Neural crest cell (in vitro differentiated cells): ENCODE measurements around the gene PXDN. TPM values are rescaled to one million over a fixed set of nuclear protein-coding genes. Genes with fewer than 3 reads are reported as not detected.
"Not testable (repeated sequence)": the region's sequence is repeated elsewhere in the genome, so short reads cannot be mapped to it uniquely, and the experiment has no call there.

Experiments used
- DNase-seq: peaks from one replicate; pipeline ENCODE4 v3.0.0; 2021; ENCODE audit warnings: low read depth, mixed read lengths, low spot score
- H3K27ac Mint-ChIP-seq: one replicate; pipeline ENCODE4 v1.8.0; 2021; ENCODE audit warnings: mild to moderate bottlenecking, mixed read lengths; ENCODE audit not compliant: unreplicated experiment
- H3K27me3 Mint-ChIP-seq: 2 replicates; pipeline ENCODE4 v1.8.0; 2021; ENCODE audit warnings: low read depth, mild to moderate bottlenecking, mixed read lengths
- H3K36me3 Mint-ChIP-seq: 2 replicates; pipeline ENCODE4 v1.8.0; 2021; ENCODE audit warnings: low read depth, mild to moderate bottlenecking, mixed read lengths
- H3K4me1 Mint-ChIP-seq: 2 replicates; pipeline ENCODE4 v1.8.0; 2021; ENCODE audit warnings: mixed read lengths
- H3K4me3 Mint-ChIP-seq: one replicate; pipeline ENCODE4 v1.8.0; 2021; ENCODE audit warnings: mild to moderate bottlenecking, mixed read lengths
- H3K9me3 Mint-ChIP-seq: 2 replicates; pipeline ENCODE4 v1.8.0; 2021; ENCODE audit warnings: mixed read lengths
- total RNA-seq: library from RNA; stranded (reverse); gene quantifications from 2 replicates; pipeline ENCODE4 v1.2.1, GENCODE V29; 2021
- TF ChIP-seq, protein P1 (sequence below): fragments of 200-600 bp; sonication (generic); conservative IDR thresholded peaks from 2 replicates; pipeline ENCODE4 v1.5.0; 2021; ENCODE audit warnings: antibody characterized with exemption, mild to moderate bottlenecking

Gene PXDN
- total RNA-seq, 1 donor from 2014 or later, result 218 TPM

DNA sequence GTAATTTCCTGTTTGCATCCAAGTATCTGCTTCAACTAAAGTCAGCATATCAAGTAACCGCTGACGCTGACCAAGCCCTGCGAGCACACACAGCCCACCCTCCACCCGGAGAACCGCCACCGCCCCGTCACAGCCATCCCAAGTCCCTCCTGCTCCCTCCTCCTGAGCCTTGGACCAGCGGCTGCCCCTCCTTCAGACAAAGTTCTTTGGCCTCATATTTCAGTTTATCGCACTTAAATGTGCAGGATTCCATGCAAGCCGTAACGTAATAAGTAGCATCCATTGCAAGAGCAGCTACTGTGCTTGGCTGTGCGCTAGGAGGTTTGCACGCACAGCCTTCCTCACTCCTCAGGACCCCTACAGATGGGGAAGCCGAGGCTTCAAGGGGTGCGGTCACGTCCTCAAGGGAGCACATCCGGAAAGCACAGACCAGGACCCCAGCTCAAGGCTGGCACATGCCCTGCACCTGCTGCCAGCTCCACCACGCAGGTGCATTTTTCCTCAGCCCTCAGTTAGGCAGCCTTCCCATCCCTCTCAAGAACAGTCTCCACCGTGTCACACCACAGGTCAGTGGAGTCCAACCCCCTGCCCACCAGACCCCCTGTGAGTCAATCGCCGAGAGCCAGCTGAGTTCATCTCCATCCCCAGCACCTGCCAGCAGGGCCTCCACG is 17.1 kb downstream of the PXDN start:
- H3K36me3 Mint-ChIP-seq, result peaks cover 13% of the 10 kb centered on the region
- DNase-seq, result no peak
- peaks cover 68% of the 10 kb centered on the region for H3K4me1 Mint-ChIP-seq
- no peaks in the 10 kb centered on the region for H3K9me3 Mint-ChIP-seq
- no peak overlapping the region for H3K4me3 Mint-ChIP-seq
- H3K27me3 Mint-ChIP-seq, result no peaks in the 10 kb centered on the region
- TF ChIP-seq, protein P1, sequence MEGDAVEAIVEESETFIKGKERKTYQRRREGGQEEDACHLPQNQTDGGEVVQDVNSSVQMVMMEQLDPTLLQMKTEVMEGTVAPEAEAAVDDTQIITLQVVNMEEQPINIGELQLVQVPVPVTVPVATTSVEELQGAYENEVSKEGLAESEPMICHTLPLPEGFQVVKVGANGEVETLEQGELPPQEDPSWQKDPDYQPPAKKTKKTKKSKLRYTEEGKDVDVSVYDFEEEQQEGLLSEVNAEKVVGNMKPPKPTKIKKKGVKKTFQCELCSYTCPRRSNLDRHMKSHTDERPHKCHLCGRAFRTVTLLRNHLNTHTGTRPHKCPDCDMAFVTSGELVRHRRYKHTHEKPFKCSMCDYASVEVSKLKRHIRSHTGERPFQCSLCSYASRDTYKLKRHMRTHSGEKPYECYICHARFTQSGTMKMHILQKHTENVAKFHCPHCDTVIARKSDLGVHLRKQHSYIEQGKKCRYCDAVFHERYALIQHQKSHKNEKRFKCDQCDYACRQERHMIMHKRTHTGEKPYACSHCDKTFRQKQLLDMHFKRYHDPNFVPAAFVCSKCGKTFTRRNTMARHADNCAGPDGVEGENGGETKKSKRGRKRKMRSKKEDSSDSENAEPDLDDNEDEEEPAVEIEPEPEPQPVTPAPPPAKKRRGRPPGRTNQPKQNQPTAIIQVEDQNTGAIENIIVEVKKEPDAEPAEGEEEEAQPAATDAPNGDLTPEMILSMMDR, result no peak
- H3K27ac Mint-ChIP-seq, result no peak overlapping the region

DNA sequence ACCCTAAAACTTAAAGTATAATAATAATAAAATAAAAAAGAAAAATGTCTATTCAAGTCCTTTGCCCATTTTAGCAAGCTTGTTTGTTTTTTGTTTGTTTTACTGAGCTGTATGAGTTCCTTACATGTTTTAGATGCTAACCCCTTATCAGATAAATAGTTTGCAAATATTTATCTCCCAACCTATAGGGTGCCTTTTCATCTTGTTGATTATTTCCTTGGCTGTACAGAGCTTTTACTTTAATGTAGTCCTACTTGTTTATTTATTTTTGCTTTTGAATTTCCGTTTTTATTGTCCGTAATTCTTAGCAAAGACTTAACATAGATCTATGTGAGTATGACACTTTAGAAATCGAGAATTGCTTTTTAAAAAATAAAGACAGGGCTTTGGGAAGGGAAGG is 17.8 kb downstream of the PXDN start:
- Mint-ChIP-seq H3K36me3 (peaks cover 8% of the 10 kb centered on the region), H3K27ac (no peak overlapping the region), H3K4me3 (no peak overlapping the region), H3K4me1 (peaks cover 61% of the 10 kb centered on the region), H3K27me3 (no peaks in the 10 kb centered on the region), H3K9me3 (no peaks in the 10 kb centered on the region)
- TF ChIP-seq, protein P1, result no peak
- no peak for DNase-seq

DNA sequence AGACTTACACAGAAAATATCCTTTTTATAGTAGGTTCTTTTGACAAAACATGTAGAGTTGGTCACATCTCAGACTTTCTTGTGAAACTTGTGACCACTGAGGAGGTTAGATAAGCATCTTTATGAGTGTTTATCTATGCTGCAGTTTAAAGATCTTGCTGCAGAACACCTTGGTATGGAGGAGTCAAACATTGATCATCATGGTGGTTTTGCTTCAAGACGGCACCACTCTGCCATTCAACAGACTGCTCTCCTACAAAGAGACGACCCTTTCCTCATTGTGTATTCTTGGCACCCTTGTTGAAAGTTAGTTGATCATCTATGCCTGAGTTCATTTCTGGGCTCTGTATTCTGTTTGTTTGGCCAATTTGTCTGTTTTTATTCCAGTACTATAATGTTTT is 20.0 kb downstream of the PXDN start:
- H3K9me3 Mint-ChIP-seq, DNase-seq, H3K36me3 Mint-ChIP-seq, H3K4me3 Mint-ChIP-seq, H3K27ac Mint-ChIP-seq, H3K27me3 Mint-ChIP-seq: not testable (repeated sequence)
- H3K4me1 Mint-ChIP-seq, result peaks cover 50% of the 10 kb centered on the region

DNA sequence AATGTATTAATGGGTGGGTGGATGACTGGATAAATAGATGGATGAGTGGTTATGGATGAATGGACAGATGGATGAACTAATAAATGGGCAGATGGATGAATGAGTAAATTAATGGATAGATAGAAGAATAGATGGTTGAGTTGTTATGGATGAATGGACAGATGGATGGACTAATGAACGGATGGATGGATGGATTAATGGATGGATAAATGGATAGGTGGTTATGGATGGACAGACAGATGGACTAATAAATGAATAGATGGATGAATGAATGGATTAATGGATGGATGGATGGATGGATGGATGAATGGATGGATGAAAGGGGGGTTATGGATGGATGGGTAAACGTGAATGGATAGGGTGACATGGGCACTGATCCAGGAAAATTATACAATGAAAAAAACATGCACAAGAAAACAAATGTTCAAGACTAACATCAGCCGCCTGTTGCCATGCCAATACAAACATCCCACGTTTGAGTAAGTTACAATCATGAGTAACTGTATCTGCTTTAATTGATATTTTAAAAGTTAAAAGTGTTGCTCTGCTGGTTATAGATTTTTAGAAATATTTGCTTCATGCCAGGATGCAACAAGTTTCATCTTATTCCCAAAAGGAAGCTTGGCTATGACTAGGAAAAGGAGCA is 20.8 kb downstream of the PXDN start:
- DNase-seq, result no peak
- Mint-ChIP-seq H3K27me3 (no peaks in the 10 kb centered on the region), H3K4me1 (peaks cover 43% of the 10 kb centered on the region), H3K27ac (no peak overlapping the region), H3K36me3 (peaks cover 7% of the 10 kb centered on the region), H3K4me3 (no peak overlapping the region), H3K9me3 (peaks cover under 1% of the 10 kb centered on the region)
- TF ChIP-seq, protein P1, result no peak

DNA sequence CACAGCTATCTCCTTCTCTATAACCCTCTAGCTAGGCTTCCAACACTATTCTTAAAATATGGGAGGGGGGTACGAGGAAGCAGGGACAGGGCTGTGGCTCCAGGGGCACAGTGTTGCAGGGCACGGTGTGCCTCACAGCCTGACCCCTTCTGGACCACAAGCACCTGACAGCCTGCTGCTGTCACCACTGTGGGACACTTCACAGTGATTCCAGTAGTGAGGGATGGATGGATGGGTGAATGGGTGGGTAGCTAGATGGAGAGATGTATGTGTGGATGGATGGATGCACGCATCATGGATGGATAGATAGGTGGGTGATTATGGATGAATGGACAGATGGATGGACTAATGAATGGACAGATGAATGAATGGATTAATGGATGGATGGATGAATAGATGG is 21.6 kb downstream of the PXDN start:
- Mint-ChIP-seq H3K9me3 (peaks cover 7% of the 10 kb centered on the region), H3K27me3 (no peaks in the 10 kb centered on the region), H3K27ac (no peak overlapping the region), H3K36me3 (peaks cover 11% of the 10 kb centered on the region), H3K4me3 (no peak overlapping the region), H3K4me1 (peaks cover 43% of the 10 kb centered on the region)
- TF ChIP-seq, protein P1, result no peak
- no peak for DNase-seq
